ENCODE data around the gene SERF1B. TPM values are rescaled to one million over a fixed set of nuclear protein-coding genes. Genes with fewer than 3 reads are reported as not detected.
"Not testable (repeated sequence)": the region's sequence is repeated elsewhere in the genome, so short reads cannot be mapped to it uniquely, and the experiment has no call there.

Gene SERF1B
- total and polyA plus RNA-seq, 4 donors: 70.9 to 154 (median 111) TPM

DNA sequence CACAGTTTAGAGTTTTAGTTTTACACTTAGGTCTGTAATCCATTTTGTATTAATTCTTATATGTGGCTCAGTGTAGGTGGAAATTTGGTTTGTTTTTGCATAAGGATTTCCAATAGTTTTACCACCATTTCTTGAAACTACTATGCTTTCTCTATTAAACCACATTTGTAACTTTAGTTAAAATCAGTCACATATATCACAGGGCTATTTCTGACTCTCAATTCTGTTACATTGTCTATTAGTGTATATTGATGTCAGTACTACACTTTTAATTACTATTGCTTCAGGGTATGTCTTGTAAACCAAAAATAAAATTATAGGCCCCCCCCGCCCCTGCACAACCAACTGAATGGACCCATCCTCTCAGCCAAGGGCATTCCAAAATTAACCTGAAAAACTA, 32.1 kb downstream of the SERF1B start:
- H3K4me1 ChIP-seq (ENCODE audit: control insufficient read depth, insufficient read depth, low read length); H3K27ac ChIP-seq (ENCODE audit: low read depth, low read length); H3K4me3 ChIP-seq (ENCODE audit: low read depth, low read length); H3K27me3 ChIP-seq (ENCODE audit: control insufficient read depth, insufficient read depth, low read length); H3K9me3 ChIP-seq (ENCODE audit: control insufficient read depth, insufficient read depth, low read length); H3K36me3 ChIP-seq (ENCODE audit: control insufficient read depth, insufficient read depth, low read length); DNase-seq (ENCODE audit: low read depth in 4 of 6, low spot score in 6 of 6): not testable (repeated sequence)
- no CpG with 5 or more reads among the region's 1 CpG for WGBS (ENCODE audit: insufficient coverage)

DNA sequence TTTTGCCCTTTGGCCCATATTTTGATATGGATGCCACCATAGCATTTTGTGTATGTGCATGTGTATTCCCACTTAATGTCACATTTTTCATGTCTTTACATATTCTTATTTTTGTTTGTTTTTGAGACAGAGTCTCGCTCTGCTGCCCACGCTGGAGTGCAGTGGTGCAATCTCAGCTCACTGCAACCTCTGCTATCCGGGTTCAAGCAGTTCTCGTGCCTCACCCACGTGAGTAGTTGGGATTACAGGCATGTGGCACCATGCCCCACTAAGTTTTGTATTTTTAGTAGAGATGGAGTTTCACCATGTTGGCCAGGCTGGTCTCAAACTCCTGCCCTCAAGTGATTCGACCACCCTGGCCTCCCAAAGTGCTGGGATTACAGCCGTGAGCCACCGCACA, 52.6 kb downstream of the SERF1B start:
- H3K27me3 ChIP-seq (ENCODE audit: control insufficient read depth, insufficient read depth, low read length); H3K4me3 ChIP-seq (ENCODE audit: low read depth, low read length); H3K4me1 ChIP-seq (ENCODE audit: control insufficient read depth, insufficient read depth, low read length); H3K9me3 ChIP-seq (ENCODE audit: control insufficient read depth, insufficient read depth, low read length); H3K27ac ChIP-seq (ENCODE audit: low read depth, low read length); DNase-seq (ENCODE audit: low read depth in 4 of 6, low spot score in 6 of 6); H3K36me3 ChIP-seq (ENCODE audit: control insufficient read depth, insufficient read depth, low read length): not testable (repeated sequence)
- WGBS (ENCODE audit: insufficient coverage): no CpG with 5 or more reads among the region's 8 CpGs

DNA sequence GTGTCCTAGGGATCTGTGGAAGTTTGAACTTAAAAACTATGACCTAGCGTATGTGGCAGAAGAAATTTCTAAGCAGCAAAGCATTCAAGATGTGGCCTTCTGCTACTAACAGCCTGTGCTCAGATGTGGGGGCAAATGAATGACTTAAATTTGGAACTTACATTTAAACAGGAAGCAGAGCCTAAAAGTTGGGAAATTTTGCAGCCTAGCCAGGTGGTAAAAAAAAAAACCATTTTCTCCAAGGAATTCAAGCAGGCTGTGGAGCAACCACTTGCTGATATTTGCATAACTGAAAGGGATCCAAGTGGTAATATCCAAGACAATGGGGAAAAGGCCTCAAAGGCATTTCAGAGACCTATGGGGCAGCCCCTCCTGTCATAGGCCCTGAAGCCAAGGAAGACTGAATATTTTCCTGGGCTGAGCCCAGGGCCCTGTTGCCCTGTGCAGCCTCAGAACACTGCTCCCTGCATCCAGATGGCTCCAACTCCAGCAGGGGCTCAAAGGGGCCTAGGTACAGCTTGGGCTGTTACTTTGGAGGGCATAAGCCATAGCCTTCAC, 63.9 kb downstream of the SERF1B start:
- not testable (repeated sequence) for H3K4me3 ChIP-seq (ENCODE audit: low read depth, low read length); DNase-seq (ENCODE audit: low read depth in 4 of 6, low spot score in 6 of 6); H3K27ac ChIP-seq (ENCODE audit: low read depth, low read length); H3K27me3 ChIP-seq (ENCODE audit: control insufficient read depth, insufficient read depth, low read length); H3K36me3 ChIP-seq (ENCODE audit: control insufficient read depth, insufficient read depth, low read length); H3K9me3 ChIP-seq (ENCODE audit: control insufficient read depth, insufficient read depth, low read length); H3K4me1 ChIP-seq (ENCODE audit: control insufficient read depth, insufficient read depth, low read length)
- no CpG with 5 or more reads among the region's 1 CpG for WGBS (ENCODE audit: insufficient coverage)

DNA sequence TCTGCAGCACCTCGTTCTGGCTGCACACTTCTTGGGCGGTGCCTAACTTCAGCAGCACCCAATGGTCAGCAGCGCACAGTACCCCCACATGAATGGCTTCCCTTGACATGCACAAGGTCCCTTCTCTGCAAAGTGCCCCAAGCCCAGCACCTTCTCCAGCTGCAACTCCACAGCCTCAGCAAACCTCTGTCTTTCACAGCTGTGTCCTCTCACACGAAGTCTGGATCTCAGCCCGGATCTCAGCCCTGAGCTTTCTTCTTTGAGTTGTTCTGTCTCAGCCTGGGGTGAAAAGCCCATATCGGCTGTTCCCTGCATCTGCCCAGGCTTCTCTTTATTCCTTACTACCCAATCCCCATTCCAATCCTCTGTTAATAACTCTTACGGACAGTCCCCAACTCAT, 66.7 kb downstream of the SERF1B start:
- not testable (repeated sequence) for H3K36me3 ChIP-seq (ENCODE audit: control insufficient read depth, insufficient read depth, low read length); H3K4me3 ChIP-seq (ENCODE audit: low read depth, low read length); H3K4me1 ChIP-seq (ENCODE audit: control insufficient read depth, insufficient read depth, low read length); H3K9me3 ChIP-seq (ENCODE audit: control insufficient read depth, insufficient read depth, low read length); H3K27me3 ChIP-seq (ENCODE audit: control insufficient read depth, insufficient read depth, low read length); H3K27ac ChIP-seq (ENCODE audit: low read depth, low read length); DNase-seq (ENCODE audit: low read depth in 4 of 6, low spot score in 6 of 6)
- no CpG with 5 or more reads among the region's 7 CpGs for WGBS (ENCODE audit: insufficient coverage)

Small RNA genes within 50 kb of the gene (small RNA-seq; reads per million reads assigned to genes)
- gene CDH12P2 (ENCODE audit: low replicate concordance): not detected

Other genes starting within 250 kb of the SERF1B start
- gene SMN2, start 24.4 kb downstream of the SERF1B start, total RNA-seq: 10 to 100 TPM; 31.8 to 94.2 TPM
- gene SMN2, start 24.4 kb downstream of the SERF1B start, polyA plus RNA-seq (ENCODE audit: insufficient read length in 2 of 2): 10 to 100 TPM; 61.9 to 72.4 TPM

Measured in spinal cord (tissue), 10 donors.